ENCODE measurements around the gene RTKN2. TPM values are rescaled to one million over a fixed set of nuclear protein-coding genes. Genes with fewer than 3 reads are reported as not detected.

The RTKN2 gene, protein sequence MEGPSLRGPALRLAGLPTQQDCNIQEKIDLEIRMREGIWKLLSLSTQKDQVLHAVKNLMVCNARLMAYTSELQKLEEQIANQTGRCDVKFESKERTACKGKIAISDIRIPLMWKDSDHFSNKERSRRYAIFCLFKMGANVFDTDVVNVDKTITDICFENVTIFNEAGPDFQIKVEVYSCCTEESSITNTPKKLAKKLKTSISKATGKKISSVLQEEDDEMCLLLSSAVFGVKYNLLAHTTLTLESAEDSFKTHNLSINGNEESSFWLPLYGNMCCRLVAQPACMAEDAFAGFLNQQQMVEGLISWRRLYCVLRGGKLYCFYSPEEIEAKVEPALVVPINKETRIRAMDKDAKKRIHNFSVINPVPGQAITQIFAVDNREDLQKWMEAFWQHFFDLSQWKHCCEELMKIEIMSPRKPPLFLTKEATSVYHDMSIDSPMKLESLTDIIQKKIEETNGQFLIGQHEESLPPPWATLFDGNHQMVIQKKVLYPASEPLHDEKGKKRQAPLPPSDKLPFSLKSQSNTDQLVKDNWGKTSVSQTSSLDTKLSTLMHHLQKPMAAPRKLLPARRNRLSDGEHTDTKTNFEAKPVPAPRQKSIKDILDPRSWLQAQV
- total RNA-seq = under 1 TPM in 3 of 4 donors, not detected in 1; 0.11 to 0.42 (median 0.39) TPM

DNA sequence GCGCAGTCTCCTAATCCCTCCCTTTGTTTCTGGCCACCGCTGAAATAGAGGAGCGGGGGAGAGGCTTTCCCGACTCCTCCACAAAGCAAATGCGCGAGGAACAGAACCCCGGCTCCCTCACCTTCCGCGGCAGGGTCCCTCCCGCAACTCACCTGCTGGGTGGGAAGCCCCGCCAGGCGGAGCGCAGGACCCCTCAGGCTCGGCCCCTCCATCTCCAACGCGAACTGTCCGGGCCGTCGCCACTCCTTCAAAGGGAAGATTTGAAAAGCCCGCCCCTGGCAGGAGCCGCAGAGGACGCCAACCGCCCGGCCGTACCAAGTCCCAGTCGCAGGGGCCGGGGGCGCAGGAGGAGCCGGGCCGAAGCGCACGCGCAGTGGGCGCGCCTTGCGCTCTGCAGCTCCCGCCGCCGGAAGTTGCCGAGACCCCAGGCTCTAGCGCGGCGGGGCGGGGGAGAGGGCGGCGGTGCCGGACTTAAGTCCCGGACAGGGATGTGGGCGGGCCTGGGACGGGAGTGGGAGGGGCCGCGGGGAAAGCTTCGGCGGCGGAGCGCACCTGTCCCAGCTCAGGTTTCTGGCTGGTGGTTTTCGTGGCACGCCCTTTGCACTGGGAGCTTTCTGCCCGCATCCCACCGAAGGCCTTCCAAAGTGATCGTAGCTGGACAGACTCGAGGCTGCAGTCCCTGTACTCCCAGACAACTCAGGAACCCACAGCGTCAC is at the start of gene RTKN2:
RTKN2 (minus strand) TSS at position 446 of the 716 bp plus-strand sequence; CDS start at position 212, 234 bp downstream.
- H3K36me3 ChIP-seq = no peaks in the 10 kb centered on the region
- peaks cover 8 to 20% (median 16%) of the 10 kb centered on the region in 4 donors for H3K4me1 ChIP-seq
- intact Hi-C loops (cut with DNase I) = no loop called here
- H3K27ac ChIP-seq (replicated peaks in 1 of 4) = no peak within 1 kb of the TSS
- H3K4me3 ChIP-seq = peak within 1 kb of the TSS; percentile 57 to 89 (median 76)
- WGBS = 3% methylated on average over 10 of the region's 63 CpGs
- TF ChIP-seq CTCF (IDR thresholded peaks at IDR 0.05) (no peak), POLR2AphosphoS5 (IDR thresholded peaks at IDR 0.05) (peak in 1 of 2 donors; percentile 36), POLR2A (IDR thresholded peaks at IDR 0.05; ENCODE audit: low read depth) (no peak)
- H3K9me3 ChIP-seq = no peaks in the 10 kb centered on the region
- DNase-seq (ENCODE audit: extremely low spot score) = no peak
- peaks cover 0 to 20% (median 3%) of the 10 kb centered on the region in 4 donors for H3K27me3 ChIP-seq

DNA sequence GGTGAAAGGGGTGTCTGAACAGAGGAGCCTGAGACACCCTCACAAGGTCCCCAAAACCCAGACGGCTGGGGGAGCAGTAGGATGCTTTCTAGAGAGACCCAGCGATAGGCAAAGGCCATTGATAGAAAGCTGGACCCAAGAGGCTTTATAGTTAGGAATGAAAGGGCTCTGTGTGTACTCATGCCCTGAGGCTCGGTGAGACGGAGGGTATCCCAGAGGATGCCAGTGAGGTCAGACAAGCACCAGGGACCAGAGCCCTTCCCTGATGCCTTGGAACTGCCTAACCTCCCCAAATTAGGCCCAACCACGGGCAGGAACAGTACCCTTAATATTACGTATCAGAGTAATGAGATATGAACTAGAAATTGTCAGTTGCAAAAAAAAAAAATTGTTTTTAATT is 48.6 kb upstream of the RTKN2 start:
- no peak overlapping the region for H3K27ac ChIP-seq (replicated peaks in 1 of 4)
- no peak for TF ChIP-seq EP300 (IDR thresholded peaks at IDR 0.05)
- TF ChIP-seq POLR2A (IDR thresholded peaks at IDR 0.05; ENCODE audit: low read depth) = no peak
- TF ChIP-seq POLR2AphosphoS5 (IDR thresholded peaks at IDR 0.05) = no peak
- TF ChIP-seq CTCF (IDR thresholded peaks at IDR 0.05) = no peak

DNA sequence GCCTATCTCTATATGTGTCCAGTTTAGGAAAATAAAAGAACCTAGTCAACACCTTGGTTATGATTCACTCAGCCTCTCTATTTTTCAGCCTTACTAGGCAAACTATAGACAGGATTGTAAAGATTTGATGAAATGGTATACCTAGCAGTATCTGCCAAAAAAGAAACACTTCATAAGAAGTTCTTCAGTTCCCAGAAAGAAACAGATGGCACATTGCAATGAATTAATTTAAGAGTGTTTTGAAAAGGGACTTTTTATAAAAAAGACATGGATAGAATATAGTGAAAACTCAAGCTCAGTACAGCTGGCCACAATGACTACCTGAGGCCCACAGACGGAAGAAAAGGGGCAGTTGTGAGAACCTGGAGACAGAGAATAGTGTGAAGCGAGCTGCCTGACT is 40.6 kb upstream of the RTKN2 start:
- H3K9me3 ChIP-seq = no peaks in the 10 kb centered on the region
- peaks cover 0 to 3% (median 2%) of the 10 kb centered on the region in 4 donors for H3K27me3 ChIP-seq
- H3K4me3 ChIP-seq = no peak overlapping the region
- intact Hi-C loops (cut with DNase I) = no loop called here
- TF ChIP-seq CTCF (IDR thresholded peaks at IDR 0.05) = no peak
- no peak for TF ChIP-seq POLR2A (IDR thresholded peaks at IDR 0.05; ENCODE audit: low read depth)
- TF ChIP-seq EP300 (IDR thresholded peaks at IDR 0.05) = no peak
- TF ChIP-seq POLR2AphosphoS5 (IDR thresholded peaks at IDR 0.05) = no peak
- H3K36me3 ChIP-seq = no peaks in the 10 kb centered on the region
- H3K4me1 ChIP-seq = no peaks in the 10 kb centered on the region
- WGBS = 90% methylated on average over 2 of the region's 2 CpGs
- DNase-seq (ENCODE audit: extremely low spot score) = no peak
- H3K27ac ChIP-seq (replicated peaks in 1 of 4) = no peak overlapping the region

More for the DNA sequence above, 48.6 kb upstream of the RTKN2 start:
- peaks cover 0 to 3% (median 0%) of the 10 kb centered on the region in 4 donors for H3K27me3 ChIP-seq
- WGBS = 77% methylated on average over 6 of the region's 6 CpGs
- intact Hi-C loops (cut with DNase I) = no loop called here
- no peak overlapping the region for H3K4me3 ChIP-seq
- no peaks in the 10 kb centered on the region for H3K36me3 ChIP-seq
- no peaks in the 10 kb centered on the region for H3K9me3 ChIP-seq
- DNase-seq (ENCODE audit: extremely low spot score) = no peak
- no peaks in the 10 kb centered on the region for H3K4me1 ChIP-seq

DNA sequence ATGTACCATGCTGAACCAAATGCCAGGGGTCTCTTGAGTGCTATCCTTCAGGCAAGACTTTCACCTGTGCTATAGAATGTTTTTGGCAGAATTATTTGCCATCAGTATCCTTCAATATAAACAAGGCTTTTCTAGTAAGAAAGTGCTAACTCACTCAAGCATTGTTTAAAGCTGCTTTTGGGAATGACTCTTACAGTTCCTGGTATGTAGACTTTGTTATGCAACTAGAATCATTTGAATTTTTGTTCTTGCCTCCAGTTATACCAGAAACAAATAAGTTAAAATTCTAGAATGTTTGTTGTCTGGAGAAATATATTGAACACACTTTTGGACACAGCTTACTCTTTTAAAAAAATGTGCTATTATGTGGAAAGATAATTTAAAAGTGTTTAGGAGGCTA is 39.5 kb upstream of the RTKN2 start:
- no peaks in the 10 kb centered on the region for H3K4me1 ChIP-seq
- intact Hi-C loops (cut with DNase I) = no loop called here
- peaks cover 0 to 3% (median under 1%) of the 10 kb centered on the region in 4 donors for H3K27me3 ChIP-seq
- DNase-seq (ENCODE audit: extremely low spot score) = no peak
- H3K4me3 ChIP-seq = no peak overlapping the region
- no peak for TF ChIP-seq POLR2AphosphoS5 (IDR thresholded peaks at IDR 0.05)
- TF ChIP-seq EP300 (IDR thresholded peaks at IDR 0.05) = no peak
- TF ChIP-seq POLR2A (IDR thresholded peaks at IDR 0.05; ENCODE audit: low read depth) = no peak
- TF ChIP-seq CTCF (IDR thresholded peaks at IDR 0.05) = no peak
- H3K27ac ChIP-seq (replicated peaks in 1 of 4) = no peak overlapping the region
- H3K9me3 ChIP-seq = no peaks in the 10 kb centered on the region
- H3K36me3 ChIP-seq = no peaks in the 10 kb centered on the region
